Esophagus muscularis mucosa (tissue), 3 donors: ENCODE data around the gene DOK5.

ENCODE experiments used
- CTCF ChIP-seq, 3 experiments: fragments of 200-600 bp in 2 of 3; fragments of 450-650 bp in 1 of 3; sonication (generic) in 2 of 3; IDR thresholded peaks; one replicate each; pipeline ENCODE4 v1.5.1; 2017 to 2019; ENCODE audit warnings: antibody characterized with exemption in 3 of 3, mild to moderate bottlenecking in 2 of 3, moderate library complexity in 1 of 3
- EP300 ChIP-seq: sonication (generic); formaldehyde crosslinking; IDR thresholded peaks from one replicate; pipeline ENCODE4 v1.6.1; 2017; ENCODE audit warnings: antibody characterized with exemption

- no peak for TF ChIP-seq CTCF (IDR thresholded peaks at IDR 0.05)
- TF ChIP-seq EP300 = no peak
Measured at GRCh38 chr20:54472607-54473006, 2.8 kb upstream of the DOK5 start.
